ENCODE data around the gene PDLIM1. TPM values are rescaled to one million over a fixed set of nuclear protein-coding genes. Genes with fewer than 3 reads are reported as not detected.
A peak's percentile ranks its signal among the peaks of the same experiment; 100 is the strongest.

The PDLIM1 gene
- total and polyA plus RNA-seq, 2 experiments from 2014 or later = 111 to 233 TPM

- Histone ChIP-seq H3K4me3 (no peak overlapping the region), H3K27me3 (ENCODE audit: insufficient read depth) (no peaks in the 10 kb centered on the region), H3K9me2 (ENCODE audit: insufficient read depth) (no peaks in the 10 kb centered on the region), H3F3A (replicated peaks; ENCODE audit: low read depth) (no peaks in the 10 kb centered on the region), H4K20me1 (replicated peaks; ENCODE audit: insufficient read depth) (no peaks in the 10 kb centered on the region), H3K36me3 (ENCODE audit: insufficient read depth) (no peaks in the 10 kb centered on the region), H3K4me1 (ENCODE audit: insufficient read depth) (peaks cover 8% of the 10 kb centered on the region; the same call in 1 of the 2 replicates), H2AFZ (no peak overlapping the region), H3K27ac (ENCODE audit: low read depth) (no peak overlapping the region), H3K79me2 (replicated peaks; ENCODE audit: insufficient read depth) (no peaks in the 10 kb centered on the region), H3K4me2 (no peak overlapping the region)
- no peak for TF ChIP-seq CREB1 (CRISPR knock-in tag; IDR thresholded peaks at IDR 0.05; ENCODE audit: low read depth)
- no peak for TF ChIP-seq EZH2 (IDR thresholded peaks at IDR 0.05; ENCODE audit: low read depth, unreplicated experiment)
- TF ChIP-seq ZNF462 (CRISPR knock-in tag; IDR thresholded peaks at IDR 0.05) = no peak
- no peak for TF ChIP-seq POLR2AphosphoS5 (IDR thresholded peaks at IDR 0.05; ENCODE audit: low read depth)
- TF ChIP-seq STAT1 (IDR thresholded peaks at IDR 0.05; ENCODE audit: unreplicated experiment) = no peak
- TF ChIP-seq ZNF331 (CRISPR knock-in tag; IDR thresholded peaks at IDR 0.05; ENCODE audit: low read depth) = no peak
- no peak for TF ChIP-seq REST (IDR thresholded peaks at IDR 0.05; ENCODE audit: unreplicated experiment)
- TF ChIP-seq EZH2phosphoT487 (IDR thresholded peaks at IDR 0.05; ENCODE audit: unreplicated experiment) = no peak
- no peak for TF ChIP-seq ZNF114 (CRISPR knock-in tag; IDR thresholded peaks at IDR 0.05)
- TF ChIP-seq JUNB (IDR thresholded peaks at IDR 0.05; ENCODE audit: unreplicated experiment) = no peak
- no peak for TF ChIP-seq CTCF (conservative IDR thresholded peaks at IDR 0.05; ENCODE audit: low read depth in 2 of 2)
- TF ChIP-seq NANOG (IDR thresholded peaks at IDR 0.05; ENCODE audit: borderline replicate concordance) = no peak
- TF ChIP-seq ETS1 (IDR thresholded peaks at IDR 0.05) = no peak
- DNase-seq (ENCODE audit: low spot score) (no peak), ATAC-seq (peak; percentile 46)
- Mint-ChIP-seq H3K27ac (no peak overlapping the region), H3K4me3 (no peak overlapping the region), H3K4me1 (peaks cover 8% of the 10 kb centered on the region; the same call in 2 of the 3 replicates), H3K27me3 (ENCODE audit: insufficient read depth, low read depth, poor library complexity) (no peaks in the 10 kb centered on the region), H3K36me3 (ENCODE audit: low read depth) (no peaks in the 10 kb centered on the region), H3K9me3 (no peaks in the 10 kb centered on the region)
Observed at GRCh38 chr10:95329296-95329695, 38.5 kb upstream of the PDLIM1 start.
